Measurements from ENCODE around the gene NFATC2.

DNA sequence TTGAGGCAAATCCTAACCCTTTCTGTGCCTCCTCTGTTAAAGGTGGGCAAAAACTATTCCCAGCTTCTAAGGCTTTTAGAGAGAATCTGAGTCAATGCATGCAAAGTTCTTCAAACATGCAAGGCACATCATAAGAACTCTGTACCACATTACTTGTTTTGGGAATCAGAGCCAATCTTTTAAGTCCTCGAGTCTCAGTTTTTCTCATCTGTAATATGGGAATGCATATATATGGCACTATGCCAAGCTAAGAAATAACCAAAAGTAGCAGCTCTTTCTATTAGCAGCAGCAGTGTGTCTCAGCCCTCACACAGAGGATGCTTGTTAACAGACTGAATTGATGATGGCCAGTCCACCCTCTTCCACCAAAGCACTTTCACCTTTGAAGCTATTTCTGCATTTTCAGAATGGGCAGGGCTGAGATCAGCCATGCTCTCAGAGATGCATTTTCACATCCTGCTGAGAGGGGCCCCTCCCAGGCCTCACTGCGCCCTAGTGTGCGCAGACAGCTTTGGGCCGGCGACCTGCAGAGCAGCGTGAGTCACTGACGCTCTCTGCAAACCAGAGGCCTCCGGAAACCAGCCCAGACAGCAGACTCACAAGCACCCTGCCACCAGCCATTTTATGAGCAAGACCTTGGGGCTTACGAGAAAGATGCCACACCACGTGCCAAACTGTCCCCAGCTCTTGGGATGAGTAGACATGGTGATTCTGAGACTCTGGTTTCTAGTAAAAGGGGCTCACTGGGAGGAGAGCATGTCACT lies 138.0 kb downstream of the NFATC2 start:
- TF ChIP-seq, protein P1, sequence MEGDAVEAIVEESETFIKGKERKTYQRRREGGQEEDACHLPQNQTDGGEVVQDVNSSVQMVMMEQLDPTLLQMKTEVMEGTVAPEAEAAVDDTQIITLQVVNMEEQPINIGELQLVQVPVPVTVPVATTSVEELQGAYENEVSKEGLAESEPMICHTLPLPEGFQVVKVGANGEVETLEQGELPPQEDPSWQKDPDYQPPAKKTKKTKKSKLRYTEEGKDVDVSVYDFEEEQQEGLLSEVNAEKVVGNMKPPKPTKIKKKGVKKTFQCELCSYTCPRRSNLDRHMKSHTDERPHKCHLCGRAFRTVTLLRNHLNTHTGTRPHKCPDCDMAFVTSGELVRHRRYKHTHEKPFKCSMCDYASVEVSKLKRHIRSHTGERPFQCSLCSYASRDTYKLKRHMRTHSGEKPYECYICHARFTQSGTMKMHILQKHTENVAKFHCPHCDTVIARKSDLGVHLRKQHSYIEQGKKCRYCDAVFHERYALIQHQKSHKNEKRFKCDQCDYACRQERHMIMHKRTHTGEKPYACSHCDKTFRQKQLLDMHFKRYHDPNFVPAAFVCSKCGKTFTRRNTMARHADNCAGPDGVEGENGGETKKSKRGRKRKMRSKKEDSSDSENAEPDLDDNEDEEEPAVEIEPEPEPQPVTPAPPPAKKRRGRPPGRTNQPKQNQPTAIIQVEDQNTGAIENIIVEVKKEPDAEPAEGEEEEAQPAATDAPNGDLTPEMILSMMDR (IDR thresholded peaks at IDR 0.05; ENCODE audit: insufficient read depth, low read depth, low read length): no peak
- no peak for TF ChIP-seq EZH2 (IDR thresholded peaks at IDR 0.05; ENCODE audit: insufficient read depth, low read length)

All from astrocyte (in vitro differentiated cells and primary cell).